Karpas-422 (cell line): ENCODE results near the gene MBD3. TPM values are rescaled to one million over a fixed set of nuclear protein-coding genes. Genes with fewer than 3 reads are reported as not detected.

Experiments used
- DNase-seq: peaks from one replicate; pipeline ENCODE4 v3.0.0-alpha.2; 2015
- H2AFZ ChIP-seq: fragments of 200-600 bp; sonication (generic); 2 replicates; pipeline ENCODE4 v1.6.1; 2014; ENCODE audit warnings: antibody characterized with exemption, low read length, mixed read lengths
- H3K27ac ChIP-seq: fragments of 200-600 bp; sonication (generic); 2 replicates; pipeline ENCODE4 v1.5.1; 2014; ENCODE audit warnings: mild to moderate bottlenecking, low read length, moderate library complexity
- H3K27me3 ChIP-seq: fragments of 200-600 bp; sonication (generic); 2 replicates; pipeline ENCODE4 v1.6.1; 2014; ENCODE audit warnings: low read length, mixed read lengths
- H3K36me3 ChIP-seq: fragments of 200-600 bp; sonication (generic); 2 replicates; pipeline ENCODE4 v1.6.1; 2014; ENCODE audit warnings: low read length, mixed read lengths; ENCODE audit not compliant: insufficient read depth
- H3K4me1 ChIP-seq: fragments of 200-600 bp; sonication (generic); 2 replicates; pipeline ENCODE4 v1.6.1; 2014; ENCODE audit warnings: mild to moderate bottlenecking, low read length, mixed read lengths
- H3K4me2 ChIP-seq: fragments of 200-600 bp; sonication (generic); 2 replicates; pipeline ENCODE4 v1.6.1; 2014; ENCODE audit warnings: low read length, low read depth, mild to moderate bottlenecking; ENCODE audit not compliant: poor library complexity, severe bottlenecking
- H3K4me3 ChIP-seq: fragments of 200-600 bp; sonication (generic); 2 replicates; pipeline ENCODE4 v1.5.1; 2014; ENCODE audit warnings: mild to moderate bottlenecking, antibody characterized with exemption, low read length, mixed read lengths
- H3K79me2 ChIP-seq: fragments of 200-600 bp; sonication (generic); 2 replicates; pipeline ENCODE4 v1.6.1; 2014; ENCODE audit warnings: mild to moderate bottlenecking, low read length, mixed read lengths
- H3K9ac ChIP-seq: fragments of 200-600 bp; sonication (generic); 2 replicates; pipeline ENCODE4 v1.6.0; 2014; ENCODE audit warnings: low read length
- H3K9me2 ChIP-seq: fragments of 200-600 bp; sonication (generic), shearing (Covaris generic); replicated peaks from 2 replicates; pipeline ENCODE4 v1.6.0; 2014; ENCODE audit warnings: mild to moderate bottlenecking, low read length, moderate library complexity; ENCODE audit not compliant: insufficient read depth
- H3K9me3 ChIP-seq: fragments of 300-700, 200-600 bp; sonication (generic); 2 replicates; pipeline ENCODE4 v1.6.1; 2014; ENCODE audit warnings: low read length, mixed read lengths
- H4K20me1 ChIP-seq: fragments of 200-600 bp; sonication (generic); 2 replicates; pipeline ENCODE4 v1.6.1; 2014; ENCODE audit warnings: mild to moderate bottlenecking, antibody characterized with exemption, low read length, low read depth; ENCODE audit not compliant: insufficient read depth
- total RNA-seq: library from RNA; depleted of rRNA; stranded (reverse); fragments of >200 nt; shearing (Covaris generic); gene quantifications from 2 replicates; pipeline ENCODE4 v1.2.3, GENCODE V29; 2014; ENCODE audit warnings: low replicate concordance

Gene MBD3
- total RNA-seq, 1 experiment from 2014 or later, result 42.2 TPM

DNA sequence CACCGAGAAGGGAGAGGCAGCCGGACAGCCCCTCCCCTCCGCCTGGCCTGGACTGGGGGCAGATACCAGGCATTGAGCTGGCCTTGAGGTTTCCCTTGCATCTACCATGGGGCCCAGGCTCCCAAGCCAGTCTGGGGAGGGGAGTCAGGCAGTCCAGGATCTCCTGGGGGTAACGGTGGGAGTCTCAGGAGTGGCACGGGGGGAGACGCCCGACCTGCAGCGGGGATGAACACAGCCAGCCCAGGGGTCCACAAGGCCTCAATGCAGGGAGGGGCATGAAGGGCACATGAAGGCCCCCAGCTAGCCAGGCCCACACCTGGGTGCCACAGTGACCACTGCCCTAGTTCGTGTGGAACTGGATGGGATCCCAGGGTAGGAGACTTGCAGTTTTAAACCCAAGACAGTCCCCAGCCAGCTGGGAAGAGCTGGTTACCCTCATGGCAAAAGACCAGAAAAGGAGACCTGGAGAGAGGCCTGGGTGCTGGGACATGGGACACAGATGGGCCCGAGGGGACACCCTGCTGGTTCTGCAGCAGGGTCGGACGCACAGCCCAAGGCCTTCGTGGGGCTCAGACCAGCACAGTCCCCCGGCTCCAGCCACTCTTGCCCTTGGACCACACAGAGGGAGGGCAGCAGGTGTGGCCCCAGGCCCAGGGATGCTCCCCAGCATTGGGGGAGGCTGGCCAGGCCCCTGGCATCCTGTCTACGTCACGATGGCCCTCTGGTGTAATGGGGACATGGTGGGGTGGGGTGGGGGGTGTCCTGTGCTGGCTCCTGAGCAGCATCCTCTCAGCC lies 17.2 kb upstream of the MBD3 start:
- Histone ChIP-seq H3K4me2 (no peak overlapping the region), H3K36me3 (peaks cover 10% of the 10 kb centered on the region; the same call in 1 of the 2 replicates), H3K4me3 (no peak overlapping the region), H3K9me2 (no peaks in the 10 kb centered on the region), H3K79me2 (peaks cover 4% of the 10 kb centered on the region), H2AFZ (no peak overlapping the region), H3K9me3 (no peaks in the 10 kb centered on the region), H3K4me1 (peaks cover 14% of the 10 kb centered on the region), H3K27ac (no peak overlapping the region), H3K27me3 (no peaks in the 10 kb centered on the region), H3K9ac (no peak overlapping the region), H4K20me1 (no peaks in the 10 kb centered on the region; the same call in 1 of the 2 replicates)
- no peak for DNase-seq

DNA sequence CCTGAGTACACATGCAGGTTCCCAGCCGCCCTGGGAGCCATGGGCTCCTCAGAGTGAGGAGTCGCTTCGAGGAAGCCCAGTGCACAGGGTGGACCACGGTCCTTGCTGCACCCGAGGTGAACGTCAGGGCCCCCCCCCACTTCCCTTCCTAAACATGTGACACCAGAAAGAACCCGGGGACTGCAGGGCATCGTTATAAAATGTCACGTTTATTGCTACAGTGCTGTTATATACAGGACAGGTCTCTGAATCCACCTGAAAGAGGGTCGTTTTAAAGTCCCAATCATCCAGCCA lies 16.4 kb upstream of the MBD3 start:
- H3K4me2 ChIP-seq, result no peak overlapping the region
- no peak overlapping the region for H3K9ac ChIP-seq
- H3K4me3 ChIP-seq, result no peak overlapping the region
- H4K20me1 ChIP-seq, result peaks cover under 1% of the 10 kb centered on the region; the same call in 1 of the 2 replicates
- H3K79me2 ChIP-seq, result peaks cover 12% of the 10 kb centered on the region
- no peaks in the 10 kb centered on the region for H3K27me3 ChIP-seq
- H3K9me2 ChIP-seq, result no peaks in the 10 kb centered on the region
- no peaks in the 10 kb centered on the region for H3K9me3 ChIP-seq
- no peak overlapping the region for H2AFZ ChIP-seq
- H3K27ac ChIP-seq, result no peak overlapping the region
- H3K4me1 ChIP-seq, result peaks cover 17% of the 10 kb centered on the region
- 0 out of 2 replicates have a peak, but pooled peaks cover 6% of the 10 kb centered on the region for H3K36me3 ChIP-seq
- peak; percentile 49 for DNase-seq

DNA sequence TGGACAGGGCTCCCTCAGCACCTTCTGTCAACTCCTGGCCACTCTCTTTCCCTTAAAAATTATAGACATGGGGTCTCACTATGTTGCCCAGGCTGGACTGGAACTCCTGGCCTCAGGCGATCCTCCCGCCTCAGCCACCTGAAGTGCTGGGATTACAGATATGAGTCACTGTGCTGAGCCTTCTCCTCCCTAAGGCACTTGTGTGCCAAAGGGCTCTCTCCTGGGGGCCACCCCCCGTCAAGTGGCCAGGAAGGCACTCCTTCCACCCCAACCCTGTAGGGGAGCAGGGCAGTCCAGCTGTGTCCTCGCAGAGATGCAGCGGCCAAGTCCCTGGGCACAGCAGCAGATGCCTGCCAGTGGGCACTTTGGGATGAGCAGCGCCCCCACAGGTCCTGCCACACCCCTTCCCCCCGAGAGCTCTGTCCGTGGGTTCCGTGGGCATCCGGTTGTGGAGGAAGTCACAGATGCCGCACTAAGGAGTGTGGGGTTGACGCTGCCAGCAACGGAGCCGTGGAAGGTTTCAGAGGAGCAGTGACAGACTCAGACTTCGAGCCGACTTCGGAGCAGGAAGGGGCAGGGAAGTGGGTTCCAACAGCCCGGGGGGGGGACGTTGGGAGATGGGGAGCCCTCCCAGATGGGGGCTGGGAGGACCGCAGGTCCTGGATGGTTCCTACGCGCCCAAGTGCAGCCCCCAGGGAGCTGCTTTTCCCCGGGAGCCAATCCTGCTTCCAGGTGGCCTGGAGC lies 15.9 kb upstream of the MBD3 start:
- no peaks in the 10 kb centered on the region for H3K9me3 ChIP-seq
- H3K9me2 ChIP-seq, result no peaks in the 10 kb centered on the region
- peaks cover 17% of the 10 kb centered on the region for H3K79me2 ChIP-seq
- no peak overlapping the region for H3K27ac ChIP-seq
- H3K4me2 ChIP-seq, result no peak overlapping the region
- DNase-seq, result no peak
- H3K36me3 ChIP-seq, result peaks cover 8% of the 10 kb centered on the region; the same call in 1 of the 2 replicates
- peaks cover 5% of the 10 kb centered on the region; the same call in 1 of the 2 replicates for H4K20me1 ChIP-seq
- H2AFZ ChIP-seq, result no peak overlapping the region
- no peaks in the 10 kb centered on the region for H3K27me3 ChIP-seq
- no peak overlapping the region for H3K4me3 ChIP-seq
- peaks cover 22% of the 10 kb centered on the region for H3K4me1 ChIP-seq
- H3K9ac ChIP-seq, result no peak overlapping the region

DNA sequence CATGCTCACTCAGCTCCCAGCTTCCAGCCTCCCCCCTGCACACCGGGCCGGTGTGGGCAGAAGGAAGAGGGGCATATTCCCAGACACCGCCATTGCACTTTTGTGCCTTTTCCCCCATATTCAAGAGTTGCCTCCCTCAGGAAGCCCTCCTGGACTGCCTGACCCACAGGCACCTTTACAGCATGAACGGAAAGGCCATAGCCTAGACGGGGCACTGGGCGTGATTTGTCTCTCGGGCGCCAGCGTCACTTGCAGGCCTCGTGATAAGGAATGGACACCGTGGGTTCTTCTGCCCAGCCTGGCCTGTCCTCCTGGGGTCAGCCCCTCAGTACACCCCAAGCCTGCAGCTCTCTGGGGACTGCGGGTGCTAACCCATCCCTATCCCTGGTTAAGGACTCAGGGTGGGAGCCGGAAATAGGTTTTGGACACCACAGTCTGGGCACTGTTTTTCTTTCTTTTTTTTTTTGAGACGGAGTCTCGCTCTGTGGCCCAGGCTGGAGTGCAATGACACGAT lies 13.5 kb upstream of the MBD3 start:
- peaks cover 38% of the 10 kb centered on the region for H3K79me2 ChIP-seq
- peak overlapping the region; percentile 82 for H3K4me2 ChIP-seq
- H3K9ac ChIP-seq, result peak overlapping the region; percentile 72
- peaks cover 11% of the 10 kb centered on the region; the same call in 1 of the 2 replicates for H3K36me3 ChIP-seq
- peaks cover 23% of the 10 kb centered on the region for H3K4me1 ChIP-seq
- no peaks in the 10 kb centered on the region for H3K27me3 ChIP-seq
- H3K27ac ChIP-seq, result peak overlapping the region; percentile 82
- H4K20me1 ChIP-seq, result 0 out of 2 replicates have a peak, but pooled peaks cover 10% of the 10 kb centered on the region
- no peaks in the 10 kb centered on the region for H3K9me3 ChIP-seq
- no peak for DNase-seq
- H3K4me3 ChIP-seq, result peak overlapping the region; percentile 98
- no peaks in the 10 kb centered on the region for H3K9me2 ChIP-seq
- peak overlapping the region; percentile 85; the same call in 1 of the 2 replicates for H2AFZ ChIP-seq

DNA sequence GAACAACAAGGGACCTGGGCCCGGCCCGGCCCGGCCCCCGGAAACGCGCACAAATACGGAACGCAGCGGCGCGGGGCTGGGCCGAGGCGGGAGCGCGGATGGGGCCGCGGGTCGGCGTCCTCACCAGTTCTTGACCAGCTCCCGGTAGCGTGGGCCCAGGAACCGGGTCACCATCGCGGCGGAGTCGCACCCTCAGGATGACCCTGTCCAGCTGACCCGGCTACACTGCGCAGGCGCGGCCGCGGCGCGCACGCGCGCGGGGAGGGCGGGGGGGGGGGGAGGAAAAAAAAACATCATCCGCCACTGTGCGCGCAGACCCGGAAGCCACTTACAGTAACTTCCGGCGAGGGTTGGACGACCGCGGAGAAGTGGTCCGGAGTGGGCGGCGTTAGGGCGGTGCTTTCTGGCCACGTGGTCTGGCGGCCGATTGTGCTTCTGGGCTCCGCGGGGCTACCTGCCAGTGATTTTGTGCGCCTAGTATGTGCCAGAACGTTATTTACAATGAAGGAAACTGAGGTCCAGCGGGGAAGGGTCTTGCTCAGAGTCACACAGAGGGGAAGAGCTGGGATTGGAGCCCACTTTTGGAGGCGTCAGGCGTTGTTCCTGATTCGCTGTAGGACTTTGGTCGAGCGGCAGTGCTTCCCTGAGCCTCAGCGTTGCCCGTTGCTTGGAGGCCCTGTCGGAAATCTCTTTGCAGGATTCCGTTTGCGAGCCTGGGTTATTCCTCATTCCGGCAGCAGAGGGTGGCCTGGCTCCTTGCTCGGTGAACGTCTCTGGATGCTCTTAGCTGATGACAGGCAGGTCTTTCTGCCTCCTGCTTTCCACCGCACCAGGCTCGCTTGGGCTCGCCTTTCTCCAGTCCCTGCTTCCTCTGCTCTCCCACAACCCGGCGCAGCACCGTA lies 12.8 kb upstream of the MBD3 start, which contains the start of gene UQCR11:
TSS of gene UQCR11 (minus strand) at position 227 of the 902 bp plus-strand sequence. CDS start at position 174, 53 bp downstream.
- Histone ChIP-seq H3K4me2 (peak within 1 kb of the TSS; percentile 82), H3K4me3 (peak within 1 kb of the TSS; percentile 98), H3K9me2 (no peaks in the 10 kb centered on the region), H3K36me3 (peaks cover 9% of the 10 kb centered on the region; the same call in 1 of the 2 replicates), H3K27ac (peak within 1 kb of the TSS; percentile 82), H3K79me2 (peaks cover 44% of the 10 kb centered on the region), H3K27me3 (no peaks in the 10 kb centered on the region), H3K9me3 (no peaks in the 10 kb centered on the region), H4K20me1 (0 out of 2 replicates have a peak, but pooled peaks cover 10% of the 10 kb centered on the region), H2AFZ (peak within 1 kb of the TSS; percentile 85; the same call in 1 of the 2 replicates), H3K4me1 (peaks cover 23% of the 10 kb centered on the region), H3K9ac (peak within 1 kb of the TSS; percentile 98)
- DNase-seq, result peak; percentile 98

DNA sequence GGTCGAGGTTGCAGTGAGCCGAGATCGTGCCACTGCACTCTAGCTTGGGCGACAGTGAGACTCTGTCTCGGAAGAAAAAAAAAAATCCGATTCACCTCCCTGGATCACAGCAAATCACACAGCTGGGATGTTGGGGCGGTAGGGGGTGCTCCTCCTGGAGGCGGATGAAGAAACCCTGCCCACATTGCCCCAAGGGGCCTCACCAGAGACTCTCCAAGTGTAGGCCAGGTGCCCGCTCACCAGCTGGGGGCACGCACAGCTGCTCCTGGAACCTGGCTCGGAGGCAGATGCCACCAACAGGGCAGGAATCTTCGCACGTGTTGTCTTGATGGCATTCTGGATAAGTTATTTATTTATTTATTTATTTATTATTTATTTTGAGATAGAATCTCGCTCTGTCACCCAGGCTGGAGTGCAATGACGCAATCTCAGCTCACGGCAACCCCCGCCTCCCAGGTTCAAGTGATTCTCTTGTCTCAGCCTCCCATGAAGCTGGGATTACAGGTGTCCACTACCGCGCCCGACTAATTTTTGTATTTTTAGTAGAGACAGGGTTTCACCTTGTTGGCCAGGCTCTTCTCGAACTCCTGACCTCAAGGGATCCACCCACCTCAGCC lies 9.5 kb upstream of the MBD3 start:
- peaks cover 46% of the 10 kb centered on the region for H3K79me2 ChIP-seq

DNA sequence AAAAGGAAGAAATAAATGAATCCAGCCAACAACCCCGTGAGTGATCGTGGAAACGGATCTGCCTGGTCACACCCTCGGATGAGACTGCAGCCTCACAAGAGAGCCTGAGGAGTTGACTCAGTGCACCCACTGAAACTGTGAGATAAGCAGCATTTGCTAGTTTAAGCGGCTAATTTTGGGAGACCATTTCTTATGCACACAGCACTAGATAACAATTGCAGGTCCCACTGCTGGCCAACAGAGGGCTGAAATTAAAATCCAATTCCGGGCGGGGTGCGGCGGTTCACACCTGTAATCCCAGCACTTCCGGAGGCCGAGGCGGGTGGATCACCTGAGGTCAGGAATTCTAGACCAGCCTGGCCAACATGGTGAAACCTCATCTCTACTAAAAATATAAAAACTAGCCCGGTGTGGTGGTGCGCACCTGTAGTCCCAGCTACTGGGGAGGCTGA lies 9.0 kb upstream of the MBD3 start:
- Histone ChIP-seq H3K9me3 (no peaks in the 10 kb centered on the region), H3K9me2 (no peaks in the 10 kb centered on the region), H3K4me1 (peaks cover 20% of the 10 kb centered on the region), H2AFZ (no peak overlapping the region), H3K27ac (no peak overlapping the region), H3K79me2 (peaks cover 46% of the 10 kb centered on the region), H3K9ac (no peak overlapping the region), H3K27me3 (no peaks in the 10 kb centered on the region), H3K36me3 (peaks cover 15% of the 10 kb centered on the region; the same call in 1 of the 2 replicates), H3K4me2 (no peak overlapping the region), H3K4me3 (no peak overlapping the region), H4K20me1 (peaks cover 20% of the 10 kb centered on the region; the same call in 1 of the 2 replicates)
- DNase-seq, result no peak

More for the DNA sequence above, 9.5 kb upstream of the MBD3 start:
- peaks cover 23% of the 10 kb centered on the region for H3K4me1 ChIP-seq
- H3K27ac ChIP-seq, result no peak overlapping the region
- peaks cover 18% of the 10 kb centered on the region; the same call in 1 of the 2 replicates for H4K20me1 ChIP-seq
- H3K9me2 ChIP-seq, result no peaks in the 10 kb centered on the region
- no peak overlapping the region for H3K9ac ChIP-seq
- peaks cover 13% of the 10 kb centered on the region; the same call in 1 of the 2 replicates for H3K36me3 ChIP-seq
- H2AFZ ChIP-seq, result no peak overlapping the region
- H3K9me3 ChIP-seq, result no peaks in the 10 kb centered on the region
- DNase-seq, result no peak
- H3K4me3 ChIP-seq, result no peak overlapping the region
- no peaks in the 10 kb centered on the region for H3K27me3 ChIP-seq
- no peak overlapping the region for H3K4me2 ChIP-seq
